PFSK-1 (cell line): Measurements from ENCODE around the gene KCNIP1.

Source experiments
- FOXP2 ChIP-seq: optimal IDR thresholded peaks from 2 replicates; pipeline ENCODE3; 2011; ENCODE audit warnings: borderline replicate concordance, control low read depth, inconsistent platforms; ENCODE audit not compliant: insufficient read depth; ENCODE audit errors: extremely low read length, extremely low read depth
- POLR2AphosphoS5 ChIP-seq: IDR thresholded peaks from 2 replicates; pipeline ENCODE4 v1.6.1; 2012; ENCODE audit warnings: low read depth, mild to moderate bottlenecking, control low read depth, low read length, moderate library complexity
- TAF1 ChIP-seq: IDR thresholded peaks from 2 replicates; pipeline ENCODE4 v1.6.1; 2012; ENCODE audit warnings: low read length, control low read depth, borderline replicate concordance; ENCODE audit not compliant: insufficient read depth
- TF ChIP-seq, protein P1 (sequence below), 2 experiments: IDR thresholded peaks; 2 replicates each; pipeline versions ENCODE4 v1.6.1 to v1.8.0; 2011 to 2012; ENCODE audit warnings: low read depth in 2 of 2, low read length in 2 of 2, control low read depth in 1 of 2, inconsistent platforms in 1 of 2, mild to moderate bottlenecking in 1 of 2, moderate library complexity in 1 of 2; ENCODE audit not compliant: insufficient read depth in 1 of 2

DNA sequence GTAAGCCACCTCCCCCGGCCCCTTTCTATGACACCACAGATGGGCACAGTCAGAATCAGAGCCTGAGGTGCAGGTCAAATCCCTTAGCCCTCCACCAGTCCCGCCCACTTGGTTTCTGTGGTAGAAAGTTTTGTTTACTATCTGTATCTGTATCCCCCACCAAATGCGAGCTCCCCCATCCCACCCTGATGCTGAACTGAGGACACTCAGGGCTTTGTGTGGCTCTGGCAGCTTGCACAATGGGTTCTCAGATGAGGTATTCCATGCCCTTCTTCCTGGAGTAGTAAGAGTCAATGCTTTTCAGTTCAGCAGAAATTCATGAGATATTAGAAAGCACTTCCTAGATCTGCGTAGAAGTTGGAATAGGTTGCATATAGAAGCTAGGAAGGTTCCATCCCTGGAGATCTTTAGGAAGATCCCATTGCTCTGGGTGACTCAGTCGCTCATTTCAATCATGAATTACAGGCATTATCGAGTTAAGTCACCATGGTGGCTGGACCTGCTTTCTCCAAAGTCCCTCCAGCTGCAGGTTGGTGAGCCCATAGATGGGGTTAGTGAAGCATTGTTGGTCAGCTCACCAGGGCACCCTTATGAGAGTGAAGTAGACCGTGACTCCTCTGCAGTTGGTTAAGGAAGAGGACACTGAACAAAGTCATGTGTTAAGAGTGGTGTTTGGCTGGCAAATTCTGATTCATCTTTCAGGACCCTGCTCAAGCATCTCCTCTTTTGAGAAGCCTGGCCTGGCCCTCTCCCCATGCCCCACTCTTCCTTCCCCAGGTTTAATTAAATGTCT is 10.6 kb upstream of the KCNIP1 start:
- no peak for TF ChIP-seq TAF1
- TF ChIP-seq POLR2AphosphoS5, result no peak
- TF ChIP-seq, protein P1, sequence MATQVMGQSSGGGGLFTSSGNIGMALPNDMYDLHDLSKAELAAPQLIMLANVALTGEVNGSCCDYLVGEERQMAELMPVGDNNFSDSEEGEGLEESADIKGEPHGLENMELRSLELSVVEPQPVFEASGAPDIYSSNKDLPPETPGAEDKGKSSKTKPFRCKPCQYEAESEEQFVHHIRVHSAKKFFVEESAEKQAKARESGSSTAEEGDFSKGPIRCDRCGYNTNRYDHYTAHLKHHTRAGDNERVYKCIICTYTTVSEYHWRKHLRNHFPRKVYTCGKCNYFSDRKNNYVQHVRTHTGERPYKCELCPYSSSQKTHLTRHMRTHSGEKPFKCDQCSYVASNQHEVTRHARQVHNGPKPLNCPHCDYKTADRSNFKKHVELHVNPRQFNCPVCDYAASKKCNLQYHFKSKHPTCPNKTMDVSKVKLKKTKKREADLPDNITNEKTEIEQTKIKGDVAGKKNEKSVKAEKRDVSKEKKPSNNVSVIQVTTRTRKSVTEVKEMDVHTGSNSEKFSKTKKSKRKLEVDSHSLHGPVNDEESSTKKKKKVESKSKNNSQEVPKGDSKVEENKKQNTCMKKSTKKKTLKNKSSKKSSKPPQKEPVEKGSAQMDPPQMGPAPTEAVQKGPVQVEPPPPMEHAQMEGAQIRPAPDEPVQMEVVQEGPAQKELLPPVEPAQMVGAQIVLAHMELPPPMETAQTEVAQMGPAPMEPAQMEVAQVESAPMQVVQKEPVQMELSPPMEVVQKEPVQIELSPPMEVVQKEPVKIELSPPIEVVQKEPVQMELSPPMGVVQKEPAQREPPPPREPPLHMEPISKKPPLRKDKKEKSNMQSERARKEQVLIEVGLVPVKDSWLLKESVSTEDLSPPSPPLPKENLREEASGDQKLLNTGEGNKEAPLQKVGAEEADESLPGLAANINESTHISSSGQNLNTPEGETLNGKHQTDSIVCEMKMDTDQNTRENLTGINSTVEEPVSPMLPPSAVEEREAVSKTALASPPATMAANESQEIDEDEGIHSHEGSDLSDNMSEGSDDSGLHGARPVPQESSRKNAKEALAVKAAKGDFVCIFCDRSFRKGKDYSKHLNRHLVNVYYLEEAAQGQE (IDR thresholded peaks at IDR 0.05; ENCODE audit: insufficient read depth in 1 of 2, low read depth in 2 of 2, low read length in 2 of 2), result no peak
- TF ChIP-seq FOXP2, result no peak
